Measurements from ENCODE around the gene TMUB1. TPM values are rescaled to one million over a fixed set of nuclear protein-coding genes. Genes with fewer than 3 reads are reported as not detected.

TMUB1 gene
- total RNA-seq, 2 donors from 2014 or later: 25.7 to 35.2 TPM

GRCh38 chr7:151080522-151081169 lies 2.6 kb downstream of the TMUB1 start, which contains the start of gene FASTK:
Gene FASTK (minus strand): TSS chr7:151080809. CDS start chr7:151080766, 43 bp downstream.
- peaks cover 6% of the 10 kb centered on the region for H3K36me3 ChIP-seq
- TF ChIP-seq CTCF (IDR thresholded peaks at IDR 0.05): no peak
- H3K4me1 ChIP-seq (ENCODE audit: control insufficient read depth in 1 of 2, low read depth in 2 of 2): peaks cover 29 to 52% of the 10 kb centered on the region in 2 donors
- peak within 1 kb of the TSS; percentile 98 for H3K4me3 ChIP-seq
- DNase-seq (ENCODE audit: low spot score) (peak; percentile 74), ATAC-seq (ENCODE audit: insufficient number of reproducible peaks, low FRiP score, low read depth) (peak; percentile 72)
- no peaks in the 10 kb centered on the region for H3K9me3 ChIP-seq
- no peaks in the 10 kb centered on the region for H3K27me3 ChIP-seq (replicated peaks; ENCODE audit: insufficient read depth)
- H3K27ac ChIP-seq: peak within 1 kb of the TSS; percentile 96 to 99

GRCh38 chr7:151080067-151080521 lies 3.2 kb downstream of the TMUB1 start:
- no peak for TF ChIP-seq CTCF (IDR thresholded peaks at IDR 0.05)
- Histone ChIP-seq H3K4me1 (ENCODE audit: control insufficient read depth in 1 of 2, low read depth in 2 of 2) (peaks cover 25 to 47% of the 10 kb centered on the region in 2 donors), H3K27ac (peak overlapping the region; percentile 96 to 99), H3K9me3 (no peaks in the 10 kb centered on the region), H3K27me3 (replicated peaks; ENCODE audit: insufficient read depth) (no peaks in the 10 kb centered on the region), H3K4me3 (peak overlapping the region; percentile 98), H3K36me3 (peaks cover 12% of the 10 kb centered on the region)
- ATAC-seq (ENCODE audit: insufficient number of reproducible peaks, low FRiP score, low read depth) (no peak), DNase-seq (ENCODE audit: low spot score) (no peak)

- no peak for TF ChIP-seq CTCF (IDR thresholded peaks at IDR 0.05)
- ATAC-seq (ENCODE audit: insufficient number of reproducible peaks, low FRiP score, low read depth) (no peak), DNase-seq (ENCODE audit: low spot score) (no peak)
- Histone ChIP-seq H3K4me1 (ENCODE audit: control insufficient read depth in 1 of 2, low read depth in 2 of 2) (peaks cover 25 to 46% of the 10 kb centered on the region in 2 donors), H3K27ac (peak overlapping the region in 1 of 2 donors; percentile 96), H3K4me3 (peak overlapping the region; percentile 98), H3K27me3 (replicated peaks; ENCODE audit: insufficient read depth) (no peaks in the 10 kb centered on the region), H3K36me3 (peaks cover 19% of the 10 kb centered on the region), H3K9me3 (no peaks in the 10 kb centered on the region)
Observed at GRCh38 chr7:151079199-151079910, 3.9 kb downstream of the TMUB1 start.

GRCh38 chr7:151078233-151079040 lies 4.9 kb downstream of the TMUB1 start:
- Histone ChIP-seq H3K27ac (no peak overlapping the region), H3K27me3 (replicated peaks; ENCODE audit: insufficient read depth) (no peaks in the 10 kb centered on the region), H3K4me3 (no peak overlapping the region), H3K36me3 (peaks cover 28% of the 10 kb centered on the region), H3K9me3 (no peaks in the 10 kb centered on the region), H3K4me1 (ENCODE audit: control insufficient read depth in 1 of 2, low read depth in 2 of 2) (peaks cover 25 to 41% of the 10 kb centered on the region in 2 donors)
- TF ChIP-seq CTCF (IDR thresholded peaks at IDR 0.05): no peak
- DNase-seq (ENCODE audit: low spot score): no peak
- no peak for ATAC-seq (ENCODE audit: insufficient number of reproducible peaks, low FRiP score, low read depth)

Data from thoracic aorta (tissue), 2 donors.